Muscle layer of duodenum (tissue), 2 donors: ENCODE results near the gene ABR.

ENCODE experiments used
- H3K27ac ChIP-seq: one replicate; pipeline ENCODE4 v1.7.0; 2013; ENCODE audit warnings: mild to moderate bottlenecking, low read length
- H3K27me3 ChIP-seq: one replicate; pipeline ENCODE4 v1.7.0; 2013; ENCODE audit warnings: low read depth, mild to moderate bottlenecking, control low read depth, low read length
- H3K36me3 ChIP-seq, 2 donors: one replicate each; pipeline ENCODE4 v1.7.0; 2013; ENCODE audit warnings: low read length in 2 of 2, control low read depth in 1 of 2, mild to moderate bottlenecking in 1 of 2; ENCODE audit not compliant: insufficient read depth in 2 of 2, control insufficient read depth in 1 of 2
- H3K4me1 ChIP-seq, 2 donors: one replicate each; pipeline ENCODE4 v1.7.0; 2013; ENCODE audit warnings: low read length in 2 of 2, mild to moderate bottlenecking in 2 of 2, control low read depth in 1 of 2, moderate library complexity in 1 of 2; ENCODE audit not compliant: insufficient read depth in 2 of 2, control insufficient read depth in 1 of 2
- H3K4me3 ChIP-seq, 2 donors: one replicate each; pipeline ENCODE4 v1.7.0; 2013; ENCODE audit warnings: low read length in 2 of 2, low read depth in 1 of 2, mild to moderate bottlenecking in 1 of 2
- H3K9me3 ChIP-seq, 2 donors: one replicate each; pipeline ENCODE4 v1.7.0; 2013; ENCODE audit warnings: low read length in 2 of 2, control low read depth in 1 of 2, mild to moderate bottlenecking in 1 of 2; ENCODE audit not compliant: control insufficient read depth in 1 of 2
- donor health status: healthy.

Gene ABR

GRCh38 chr17:1043601-1044251 lies 136.1 kb downstream of the ABR start:
- H3K4me3 ChIP-seq, result peak overlapping the region in 1 of 2 donors; percentile 32
- peaks cover 0 to 54% of the 10 kb centered on the region in 2 donors for H3K4me1 ChIP-seq
- H3K27me3 ChIP-seq, result no peaks in the 10 kb centered on the region

DNA sequence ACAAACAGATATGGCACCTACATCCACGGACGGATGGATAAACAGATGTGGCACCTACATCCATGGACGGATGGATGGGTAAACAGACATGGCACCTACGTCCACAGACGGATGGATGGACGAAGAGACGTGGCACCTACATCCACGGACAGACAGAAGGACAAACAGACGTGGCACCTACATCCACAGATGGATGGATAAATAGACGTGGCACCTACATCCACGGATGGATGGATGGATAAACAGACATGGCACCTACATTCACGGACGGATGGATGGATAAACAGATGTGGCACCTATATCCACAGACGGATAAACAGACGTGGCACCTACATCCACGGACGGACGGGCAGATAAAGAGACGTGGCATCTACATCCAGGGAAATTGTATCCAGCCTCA lies 137.3 kb downstream of the ABR start:
- Histone ChIP-seq H3K27ac (no peak overlapping the region), H3K27me3 (no peaks in the 10 kb centered on the region), H3K9me3 (no peaks in the 10 kb centered on the region), H3K4me1 (peaks cover 0 to 46% of the 10 kb centered on the region in 2 donors), H3K4me3 (no peak overlapping the region), H3K36me3 (peaks cover 3 to 5% of the 10 kb centered on the region in 2 donors)

More at GRCh38 chr17:1043601-1044251, 136.1 kb downstream of the ABR start:
- Histone ChIP-seq H3K27ac (no peak overlapping the region), H3K36me3 (peaks cover 5 to 8% of the 10 kb centered on the region in 2 donors), H3K9me3 (no peaks in the 10 kb centered on the region)

DNA sequence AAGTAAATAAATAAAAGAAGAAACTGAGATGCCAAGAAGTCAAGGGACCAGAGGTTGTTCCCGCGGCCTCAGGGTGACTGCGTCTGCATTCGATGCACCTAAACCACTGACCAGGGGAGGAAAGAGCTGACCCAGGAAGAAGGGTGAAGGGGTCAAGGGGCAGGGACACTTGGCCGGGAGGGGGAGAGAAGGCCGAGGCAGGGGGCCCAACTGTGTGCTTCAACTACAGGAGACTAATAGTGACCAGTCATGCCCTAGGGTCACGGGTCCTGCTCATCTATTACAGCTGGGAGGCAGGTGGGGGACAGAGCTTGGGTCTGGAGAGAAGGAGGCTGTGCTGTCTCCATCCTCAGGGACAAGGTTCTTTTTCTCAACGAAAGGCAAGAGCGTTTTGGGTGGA lies 138.0 kb downstream of the ABR start:
- Histone ChIP-seq H3K4me1 (peaks cover 0 to 44% of the 10 kb centered on the region in 2 donors), H3K36me3 (peaks cover 3 to 5% of the 10 kb centered on the region in 2 donors), H3K27me3 (no peaks in the 10 kb centered on the region)

GRCh38 chr17:1040216-1040600 lies 139.6 kb downstream of the ABR start:
- Histone ChIP-seq H3K27ac (peak overlapping the region; percentile 56), H3K36me3 (peaks cover 3 to 5% of the 10 kb centered on the region in 2 donors)

More for the DNA sequence above, 138.0 kb downstream of the ABR start:
- H3K27ac ChIP-seq, result no peak overlapping the region
- no peaks in the 10 kb centered on the region for H3K9me3 ChIP-seq
- H3K4me3 ChIP-seq, result no peak overlapping the region

GRCh38 chr17:1039511-1040215 lies 140.1 kb downstream of the ABR start:
- peak overlapping the region; percentile 56 for H3K27ac ChIP-seq
- H3K27me3 ChIP-seq, result no peaks in the 10 kb centered on the region
- H3K9me3 ChIP-seq, result no peaks in the 10 kb centered on the region
- peaks cover 3 to 7% of the 10 kb centered on the region in 2 donors for H3K36me3 ChIP-seq
- peaks cover 0 to 44% of the 10 kb centered on the region in 2 donors for H3K4me1 ChIP-seq
- H3K4me3 ChIP-seq, result peak overlapping the region in 1 of 2 donors; percentile 22

More at GRCh38 chr17:1040216-1040600, 139.6 kb downstream of the ABR start:
- no peak overlapping the region for H3K4me3 ChIP-seq
- peaks cover 0 to 48% of the 10 kb centered on the region in 2 donors for H3K4me1 ChIP-seq
- no peaks in the 10 kb centered on the region for H3K27me3 ChIP-seq
- H3K9me3 ChIP-seq, result no peaks in the 10 kb centered on the region

GRCh38 chr17:1039123-1039507 lies 140.7 kb downstream of the ABR start:
- Histone ChIP-seq H3K27ac (no peak overlapping the region), H3K36me3 (peaks cover 3 to 11% of the 10 kb centered on the region in 2 donors), H3K27me3 (no peaks in the 10 kb centered on the region), H3K9me3 (no peaks in the 10 kb centered on the region), H3K4me3 (no peak overlapping the region), H3K4me1 (peaks cover 0 to 40% of the 10 kb centered on the region in 2 donors)

DNA sequence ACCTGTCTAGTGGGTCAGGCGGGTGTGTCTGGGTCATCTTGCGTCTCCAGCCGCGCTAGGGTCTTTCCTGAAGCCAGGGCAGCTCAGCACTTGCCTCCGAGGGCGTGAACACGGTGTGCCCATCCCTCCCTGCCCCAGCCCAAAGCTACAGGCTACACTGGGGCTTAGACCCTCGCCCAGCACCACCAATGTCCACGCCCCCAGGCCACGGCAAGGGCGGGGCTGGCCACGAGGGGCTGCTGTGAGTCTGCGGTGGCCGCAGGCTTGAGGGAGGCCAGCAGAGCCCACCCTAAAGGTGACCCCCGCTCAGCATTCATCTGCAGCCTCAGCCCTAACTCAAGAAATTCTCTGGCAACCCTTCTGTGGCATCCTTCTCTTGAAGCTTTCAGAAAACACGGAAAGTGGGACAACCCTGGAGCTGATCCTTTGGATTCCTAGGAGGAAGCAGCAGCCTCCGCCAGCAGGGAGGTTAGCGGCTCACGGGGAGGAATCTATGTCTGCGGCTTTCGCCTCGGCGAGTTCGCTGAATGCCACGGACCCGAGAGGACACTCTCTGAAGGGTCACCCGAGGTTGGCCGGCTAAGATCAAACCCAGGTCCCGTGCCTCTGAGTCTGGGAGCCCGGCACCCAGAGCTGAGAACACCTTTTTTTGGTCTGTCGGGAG lies 141.2 kb downstream of the ABR start:
- Histone ChIP-seq H3K27ac (no peak overlapping the region), H3K4me3 (no peak overlapping the region), H3K9me3 (no peaks in the 10 kb centered on the region), H3K36me3 (peaks cover 3 to 11% of the 10 kb centered on the region in 2 donors), H3K27me3 (no peaks in the 10 kb centered on the region), H3K4me1 (peaks cover 0 to 34% of the 10 kb centered on the region in 2 donors)

DNA sequence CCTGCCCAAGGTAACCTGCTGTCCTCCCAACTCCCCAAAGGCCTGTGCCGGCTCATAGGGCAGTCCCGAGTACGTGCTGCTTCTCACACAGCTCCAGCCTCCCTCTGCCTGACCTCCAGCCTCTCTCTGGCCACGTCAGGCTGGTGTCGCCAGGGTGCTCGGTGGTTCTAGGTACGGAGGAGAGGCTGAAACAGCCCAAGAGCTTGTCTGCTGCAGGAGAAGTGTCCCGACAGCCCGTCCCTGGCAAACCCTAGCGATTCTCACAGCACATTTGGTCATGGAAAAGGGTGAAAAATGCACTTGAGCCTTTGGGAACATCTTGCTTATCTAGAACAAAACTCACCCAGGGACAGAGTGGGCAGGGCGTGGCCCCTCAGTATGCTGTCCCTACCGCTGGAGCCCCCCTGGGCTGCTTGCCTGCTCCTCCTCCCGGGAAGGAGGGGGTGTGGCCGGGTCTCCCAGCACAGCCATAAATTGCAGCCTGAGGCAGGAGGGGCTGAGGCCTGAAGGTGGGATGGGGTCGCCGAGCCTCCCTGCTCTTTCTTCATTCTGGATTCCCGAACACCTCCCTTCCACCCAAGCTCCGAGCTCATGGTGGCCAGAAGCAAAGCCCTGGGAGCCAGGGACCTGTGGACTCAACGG lies 142.4 kb downstream of the ABR start:
- Histone ChIP-seq H3K4me1 (peaks cover 0 to 30% of the 10 kb centered on the region in 2 donors), H3K36me3 (peaks cover 2 to 6% of the 10 kb centered on the region in 2 donors), H3K4me3 (no peak overlapping the region), H3K27me3 (no peaks in the 10 kb centered on the region), H3K9me3 (no peaks in the 10 kb centered on the region), H3K27ac (no peak overlapping the region)

GRCh38 chr17:1036845-1037237 lies 142.9 kb downstream of the ABR start:
- no peaks in the 10 kb centered on the region for H3K27me3 ChIP-seq
- H3K36me3 ChIP-seq, result peaks cover 0 to 6% of the 10 kb centered on the region in 2 donors
- peaks cover 0 to 35% of the 10 kb centered on the region in 2 donors for H3K4me1 ChIP-seq
- no peak overlapping the region for H3K27ac ChIP-seq
- no peak overlapping the region for H3K4me3 ChIP-seq
- no peaks in the 10 kb centered on the region for H3K9me3 ChIP-seq

GRCh38 chr17:1036171-1036844 lies 143.5 kb downstream of the ABR start:
- Histone ChIP-seq H3K4me3 (no peak overlapping the region), H3K27ac (no peak overlapping the region), H3K9me3 (no peaks in the 10 kb centered on the region), H3K4me1 (peaks cover 0 to 35% of the 10 kb centered on the region in 2 donors), H3K36me3 (peaks cover 0 to 6% of the 10 kb centered on the region in 2 donors), H3K27me3 (no peaks in the 10 kb centered on the region)
